Middle frontal gyrus (tissue), 1 donor: ENCODE measurements around the gene ACOT6.
A peak's percentile ranks its signal among the peaks of the same experiment; 100 is the strongest.
"Not testable (repeated sequence)": the region's sequence is repeated elsewhere in the genome, so short reads cannot be mapped to it uniquely, and the experiment has no call there.

Experiments
- DNase-seq: peaks from one replicate; pipeline ENCODE4 v3.0.0-alpha.2; 2015; ENCODE audit warnings: low spot score; ENCODE audit errors: extremely low spot score

ACOT6 gene

GRCh38 chr14:73594491-73594890 is 17.8 kb upstream of the ACOT6 start:
- no peak for DNase-seq

GRCh38 chr14:73599499-73599898 is 12.8 kb upstream of the ACOT6 start:
- no peak for DNase-seq

- no peak for DNase-seq
These were observed 9.3 kb upstream of the ACOT6 start for GRCh38 chr14:73602994-73603393.

GRCh38 chr14:73606271-73606670 is 6.0 kb upstream of the ACOT6 start:
- no peak for DNase-seq

- no peak for DNase-seq
These were observed 5.1 kb upstream of the ACOT6 start for GRCh38 chr14:73607241-73607640.

GRCh38 chr14:73610687-73611086 is 1.6 kb upstream of the ACOT6 start:
- no peak for DNase-seq

- DNase-seq: peak; percentile 9
These were observed 698 bp downstream of the ACOT6 start for GRCh38 chr14:73613046-73613383.

GRCh38 chr14:73613419-73613963 is 1.2 kb downstream of the ACOT6 start:
- DNase-seq: no peak

GRCh38 chr14:73616831-73617230 is 4.5 kb downstream of the ACOT6 start:
- DNase-seq: no peak

GRCh38 chr14:73619524-73619923 is 7.2 kb downstream of the ACOT6 start:
- no peak for DNase-seq

- no peak for DNase-seq
These were observed 8.0 kb downstream of the ACOT6 start for GRCh38 chr14:73620268-73620667.

- DNase-seq: no peak
These were observed 11.3 kb downstream of the ACOT6 start for GRCh38 chr14:73623504-73624054.

- DNase-seq: no peak
These were observed 13.4 kb downstream of the ACOT6 start for GRCh38 chr14:73625706-73626105.

- DNase-seq: no peak
These were observed 14.8 kb downstream of the ACOT6 start for GRCh38 chr14:73627151-73627558.

GRCh38 chr14:73630009-73630780 is 17.9 kb downstream of the ACOT6 start:
- no peak for DNase-seq

- DNase-seq: peak; percentile 50
These were observed 21.0 kb downstream of the ACOT6 start for GRCh38 chr14:73633116-73634010.

- no peak for DNase-seq
These were observed 21.9 kb downstream of the ACOT6 start for GRCh38 chr14:73634011-73634833.

- not testable (repeated sequence) for DNase-seq
These were observed 24.0 kb downstream of the ACOT6 start for GRCh38 chr14:73636355-73636754.

GRCh38 chr14:73637830-73638229 is 25.5 kb downstream of the ACOT6 start:
- DNase-seq: no peak

- DNase-seq: no peak
These were observed 28.6 kb downstream of the ACOT6 start for GRCh38 chr14:73640796-73641365.
